GM12875 (cell line): ENCODE measurements around the gene MYO5B.

Experiments
- H3K4me3 ChIP-seq: one replicate; pipeline ENCODE4 v1.5.1; 2011; ENCODE audit warnings: low read depth, low read length, control low read depth
- TF ChIP-seq, protein P1 (sequence below): IDR thresholded peaks from 2 replicates; pipeline ENCODE4 v1.5.1; 2011; ENCODE audit warnings: low read depth, mild to moderate bottlenecking, control low read depth, inconsistent platforms, low read length, moderate library complexity, borderline replicate concordance; ENCODE audit not compliant: insufficient read depth

Gene MYO5B

DNA sequence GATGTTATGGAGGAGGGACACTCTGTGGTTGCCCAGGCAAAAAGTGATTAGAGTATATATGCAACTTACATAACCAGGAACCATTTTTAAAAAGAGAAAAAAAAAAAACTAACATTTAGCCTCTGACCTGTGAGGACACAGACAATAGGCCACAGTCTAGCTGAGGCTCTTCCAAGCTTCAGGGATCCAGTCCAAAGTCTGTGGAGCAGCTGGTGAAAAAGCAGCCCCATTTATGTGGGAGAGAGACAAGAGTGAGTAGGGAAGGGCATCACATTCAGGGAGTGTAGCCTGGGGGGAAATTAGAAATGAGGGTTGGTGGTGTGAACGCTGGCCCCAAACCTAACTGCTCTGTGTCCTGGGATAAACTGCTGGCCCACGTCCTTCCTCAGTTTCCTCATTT lies 122.8 kb downstream of the MYO5B start:
- TF ChIP-seq, protein P1, sequence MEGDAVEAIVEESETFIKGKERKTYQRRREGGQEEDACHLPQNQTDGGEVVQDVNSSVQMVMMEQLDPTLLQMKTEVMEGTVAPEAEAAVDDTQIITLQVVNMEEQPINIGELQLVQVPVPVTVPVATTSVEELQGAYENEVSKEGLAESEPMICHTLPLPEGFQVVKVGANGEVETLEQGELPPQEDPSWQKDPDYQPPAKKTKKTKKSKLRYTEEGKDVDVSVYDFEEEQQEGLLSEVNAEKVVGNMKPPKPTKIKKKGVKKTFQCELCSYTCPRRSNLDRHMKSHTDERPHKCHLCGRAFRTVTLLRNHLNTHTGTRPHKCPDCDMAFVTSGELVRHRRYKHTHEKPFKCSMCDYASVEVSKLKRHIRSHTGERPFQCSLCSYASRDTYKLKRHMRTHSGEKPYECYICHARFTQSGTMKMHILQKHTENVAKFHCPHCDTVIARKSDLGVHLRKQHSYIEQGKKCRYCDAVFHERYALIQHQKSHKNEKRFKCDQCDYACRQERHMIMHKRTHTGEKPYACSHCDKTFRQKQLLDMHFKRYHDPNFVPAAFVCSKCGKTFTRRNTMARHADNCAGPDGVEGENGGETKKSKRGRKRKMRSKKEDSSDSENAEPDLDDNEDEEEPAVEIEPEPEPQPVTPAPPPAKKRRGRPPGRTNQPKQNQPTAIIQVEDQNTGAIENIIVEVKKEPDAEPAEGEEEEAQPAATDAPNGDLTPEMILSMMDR = no peak
- no peak overlapping the region for H3K4me3 ChIP-seq

DNA sequence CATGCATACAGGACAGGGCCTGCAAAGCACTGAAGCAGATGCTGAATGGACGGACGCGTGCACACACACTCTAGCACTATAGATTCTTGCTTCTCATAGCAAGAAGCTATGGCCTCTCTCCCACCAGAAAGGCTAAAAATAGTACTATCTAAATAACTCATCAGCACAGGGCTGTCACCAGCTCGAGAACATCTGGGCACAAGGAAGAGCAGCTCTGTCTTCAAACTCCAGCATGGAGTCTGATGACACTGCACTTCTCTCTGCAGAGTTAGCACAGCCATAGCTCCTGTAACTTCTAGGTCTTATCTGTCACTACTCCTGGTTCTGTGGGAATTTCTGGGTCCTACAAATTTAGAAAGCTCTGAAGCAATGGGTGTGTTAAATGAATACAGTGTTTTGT lies 123.5 kb downstream of the MYO5B start:
- H3K4me3 ChIP-seq = no peak overlapping the region
- TF ChIP-seq, protein P1 = no peak

DNA sequence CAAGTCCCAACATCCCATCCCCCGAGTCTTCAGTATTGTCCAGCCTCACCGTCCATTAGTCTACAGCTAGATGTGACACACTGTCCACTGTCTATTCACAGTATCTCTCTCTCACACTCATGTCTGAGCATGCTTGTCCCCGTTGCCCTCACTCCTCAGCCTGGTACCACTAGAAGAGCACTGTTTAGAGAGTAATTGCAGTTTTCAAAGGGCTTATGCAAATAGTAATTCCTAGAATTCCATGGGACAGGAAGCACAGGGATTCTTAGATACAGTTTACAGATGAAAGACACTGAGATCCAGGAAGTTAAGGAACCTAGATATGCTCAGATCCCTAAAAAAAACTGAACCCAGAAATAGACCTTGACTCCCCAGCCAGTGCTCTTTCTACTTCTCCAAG lies 125.5 kb downstream of the MYO5B start:
- no peak overlapping the region for H3K4me3 ChIP-seq
- TF ChIP-seq, protein P1 = no peak

DNA sequence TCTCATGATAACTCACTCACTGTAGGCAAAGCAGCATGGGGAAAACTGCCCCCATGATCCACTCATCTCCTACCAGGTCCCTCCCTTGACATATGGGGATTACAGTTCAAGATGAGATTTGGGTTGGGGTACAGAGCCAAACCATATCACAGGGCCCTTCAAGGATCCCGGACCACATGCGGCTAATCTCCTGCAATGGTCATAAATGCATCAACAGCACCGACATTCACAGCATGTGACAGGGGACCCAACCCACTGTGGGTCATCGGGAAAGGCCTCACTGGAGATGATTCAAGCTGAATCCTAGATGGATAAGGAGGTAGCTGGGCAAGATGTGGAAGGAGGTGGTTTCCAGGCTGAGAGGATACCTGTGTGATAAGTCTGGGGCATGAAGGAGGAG lies 129.4 kb downstream of the MYO5B start:
- no peak overlapping the region for H3K4me3 ChIP-seq
- TF ChIP-seq, protein P1 = no peak

DNA sequence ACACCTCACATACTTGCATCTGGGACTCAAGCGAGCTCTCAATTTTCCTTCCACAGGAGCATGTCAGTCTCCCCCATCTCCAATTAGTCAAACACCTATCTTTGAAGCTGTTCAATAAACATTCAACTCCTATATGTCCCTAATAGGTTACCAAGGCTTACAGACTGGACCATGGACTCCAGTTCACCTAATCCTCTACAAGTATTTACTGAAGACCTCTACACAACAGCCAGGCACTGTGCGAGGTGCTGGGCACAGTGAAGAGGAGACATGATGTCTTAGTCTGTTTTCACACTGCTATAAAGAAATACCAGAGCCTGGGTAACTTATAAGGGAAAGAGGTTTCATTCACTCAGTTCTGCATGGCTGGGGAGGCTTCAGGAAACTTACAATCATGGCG lies 129.9 kb downstream of the MYO5B start:
- TF ChIP-seq, protein P1 = no peak
- no peak overlapping the region for H3K4me3 ChIP-seq

DNA sequence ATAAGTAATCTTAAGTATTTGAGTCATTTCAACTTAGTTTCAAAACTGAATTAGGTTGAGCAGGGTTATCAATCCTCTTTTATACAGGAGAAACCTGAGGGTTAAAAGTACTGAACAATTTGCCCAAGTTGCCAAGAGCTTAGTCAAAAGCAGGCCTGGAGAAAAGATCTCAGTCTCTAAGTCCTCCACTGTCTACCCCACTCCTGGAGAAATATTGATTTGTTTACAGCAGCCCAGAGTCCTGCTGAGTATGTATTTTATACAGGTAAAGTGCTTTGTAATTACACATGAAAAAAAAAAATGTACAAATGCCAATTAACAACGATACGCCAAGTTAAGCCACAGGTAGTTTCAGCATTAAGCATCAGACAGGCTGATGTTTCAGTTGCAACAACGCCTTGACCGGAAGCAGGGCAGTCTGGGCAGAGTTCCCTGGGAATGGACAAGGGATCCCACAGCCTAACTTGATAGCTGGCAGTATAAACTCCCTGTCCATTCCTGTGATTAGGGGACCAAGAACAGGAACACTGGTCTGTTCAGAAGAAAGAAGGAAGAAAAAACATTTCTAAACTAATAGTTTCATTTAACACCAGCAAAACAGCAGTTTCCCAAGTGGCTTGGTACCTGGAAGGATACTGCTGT lies 132.9 kb downstream of the MYO5B start:
- H3K4me3 ChIP-seq = no peak overlapping the region
- TF ChIP-seq, protein P1 = no peak

DNA sequence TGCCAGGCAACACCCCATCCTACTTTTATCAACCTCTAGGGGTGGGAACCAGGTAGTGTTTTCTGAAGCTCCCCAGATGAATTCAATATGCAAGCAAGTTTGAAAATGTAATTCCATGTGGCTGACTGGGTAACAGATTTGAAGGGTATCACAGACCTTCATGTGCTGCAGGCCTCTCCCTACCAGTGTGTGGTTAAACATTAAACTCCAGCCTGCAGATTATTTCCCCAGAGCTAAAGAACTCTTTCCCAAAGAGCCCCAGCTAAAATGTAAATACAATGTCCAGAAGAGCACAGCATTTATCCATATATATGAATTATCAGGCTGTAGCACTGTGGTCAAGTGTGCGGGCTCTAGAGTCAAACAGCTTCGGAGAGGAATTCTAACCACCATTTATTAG lies 134.1 kb downstream of the MYO5B start:
- TF ChIP-seq, protein P1 = no peak
- no peak overlapping the region for H3K4me3 ChIP-seq
